ENCODE measurements around the gene HPRT1.

GRCh38 chrX:134416087-134416486, 43.9 kb upstream of the HPRT1 start:
- no peak for TF ChIP-seq EZH2phosphoT487 (IDR thresholded peaks at IDR 0.05; ENCODE audit: borderline replicate concordance, low read depth, low read length)
- no peak for TF ChIP-seq CTCF (conservative IDR thresholded peaks at IDR 0.05; ENCODE audit: low read length)

Data from OCI-LY7 (cell line).